Transverse colon (tissue), 4 donors: Measurements from ENCODE around the gene WFS1. TPM values are rescaled to one million over a fixed set of nuclear protein-coding genes. Genes with fewer than 3 reads are reported as not detected.

Experiments
- DNase-seq: peaks from one replicate; pipeline ENCODE4 v3.0.0-alpha.2; 2019
- H3K27ac ChIP-seq, 4 donors: fragments of 200-600 bp; sonication (generic); 2 replicates each; pipeline ENCODE4 v1.5.1; 2016 to 2018; ENCODE audit warnings: inconsistent platforms in 4 of 4
- H3K27me3 ChIP-seq: fragments of 200-600 bp; sonication (generic); 2 replicates; pipeline ENCODE4 v1.5.1; 2017; ENCODE audit warnings: inconsistent platforms
- H3K36me3 ChIP-seq, 4 donors: fragments of 200-600 bp; sonication (generic); 2 replicates each; pipeline ENCODE4 v1.5.1; 2017 to 2019; ENCODE audit warnings: inconsistent platforms in 4 of 4
- H3K4me1 ChIP-seq, 4 donors: fragments of 200-600 bp; sonication (generic); 2 replicates each; pipeline ENCODE4 v1.5.1; 2017 to 2020; ENCODE audit warnings: inconsistent platforms in 4 of 4
- H3K4me3 ChIP-seq, 4 donors: fragments of 200-600 bp; sonication (generic); 1 replicate in 1 of 4; 2 replicates in 3 of 4; pipeline versions ENCODE4 v1.5.1 to v1.6.1; 2017 to 2019; ENCODE audit warnings: inconsistent platforms in 4 of 4
- H3K9me3 ChIP-seq, 2 donors: fragments of 200-600 bp; sonication (generic); 2 replicates each; pipeline ENCODE4 v1.5.1; 2017 to 2019; ENCODE audit warnings: inconsistent platforms in 2 of 2
- EP300 ChIP-seq: sonication (generic); formaldehyde crosslinking; IDR thresholded peaks from one replicate; pipeline ENCODE4 v1.6.1; 2017; ENCODE audit warnings: antibody characterized with exemption, low read depth
- POLR2A ChIP-seq: fragments of 450-650 bp; IDR thresholded peaks from one replicate; pipeline ENCODE4 v1.6.1; 2016; ENCODE audit warnings: antibody characterized with exemption, mild to moderate bottlenecking, moderate library complexity
- POLR2AphosphoS5 ChIP-seq, 3 donors: sonication (generic); formaldehyde crosslinking; IDR thresholded peaks; one replicate each; pipeline ENCODE4 v1.6.1; 2016; ENCODE audit warnings: antibody characterized with exemption in 3 of 3
- WGBS, 2 donors: methylation state at CpG; one replicate each; pipeline ENCODE4 v1.1.5; 2018; ENCODE audit warnings: low coverage in 1 of 2; 5-methylcytosine and 5-hydroxymethylcytosine counted together
- in situ Hi-C, 4 donors: fragments of 200-750 bp; cut with MboI; loops; one replicate each; pipeline versions ENCODE4 v1.15.0 to v1.15.1; 2017; ENCODE audit warnings: low sequenced_read_pairs in 3 of 4, low pct_ligation_motif_present in 1 of 4, low pct_unique_long_range_greater_than_20kb in 1 of 4
- intact Hi-C: fragments of 100-400 bp; cut with DNase I; formaldehyde crosslinking; loops from one replicate; pipeline ENCODE4 v1.15.1; 2023; ENCODE audit warnings: low total_unique reads
- total RNA-seq, 4 donors: library from RNA; depleted of rRNA; stranded (reverse); fragments of >200 nt; gene quantifications; one replicate each; pipeline ENCODE4 v1.1.0, GENCODE V29; 2016
- TF ChIP-seq, protein P1 (sequence below), 5 experiments: fragments of 200-600 bp in 3 of 5; fragments of 450-650 bp in 2 of 5; sonication (generic) in 3 of 5; IDR thresholded peaks; 1 replicate in 2 of 5; 2 replicates in 3 of 5; pipeline ENCODE4 v1.5.1; 2016 to 2017; ENCODE audit warnings: antibody characterized with exemption in 5 of 5, inconsistent platforms in 3 of 5, mild to moderate bottlenecking in 2 of 5, moderate library complexity in 1 of 5

The WFS1 gene
- total RNA-seq, 4 donors from 2014 or later: 11.5 to 23.5 (median 20.8) TPM

GRCh38 chr4:6326312-6327060 is 56.8 kb downstream of the WFS1 start:
- TF ChIP-seq POLR2AphosphoS5 (IDR thresholded peaks at IDR 0.05) (no peak), EP300 (no peak), POLR2A (no peak)
- TF ChIP-seq, protein P1, sequence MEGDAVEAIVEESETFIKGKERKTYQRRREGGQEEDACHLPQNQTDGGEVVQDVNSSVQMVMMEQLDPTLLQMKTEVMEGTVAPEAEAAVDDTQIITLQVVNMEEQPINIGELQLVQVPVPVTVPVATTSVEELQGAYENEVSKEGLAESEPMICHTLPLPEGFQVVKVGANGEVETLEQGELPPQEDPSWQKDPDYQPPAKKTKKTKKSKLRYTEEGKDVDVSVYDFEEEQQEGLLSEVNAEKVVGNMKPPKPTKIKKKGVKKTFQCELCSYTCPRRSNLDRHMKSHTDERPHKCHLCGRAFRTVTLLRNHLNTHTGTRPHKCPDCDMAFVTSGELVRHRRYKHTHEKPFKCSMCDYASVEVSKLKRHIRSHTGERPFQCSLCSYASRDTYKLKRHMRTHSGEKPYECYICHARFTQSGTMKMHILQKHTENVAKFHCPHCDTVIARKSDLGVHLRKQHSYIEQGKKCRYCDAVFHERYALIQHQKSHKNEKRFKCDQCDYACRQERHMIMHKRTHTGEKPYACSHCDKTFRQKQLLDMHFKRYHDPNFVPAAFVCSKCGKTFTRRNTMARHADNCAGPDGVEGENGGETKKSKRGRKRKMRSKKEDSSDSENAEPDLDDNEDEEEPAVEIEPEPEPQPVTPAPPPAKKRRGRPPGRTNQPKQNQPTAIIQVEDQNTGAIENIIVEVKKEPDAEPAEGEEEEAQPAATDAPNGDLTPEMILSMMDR (IDR thresholded peaks at IDR 0.05): no peak
- Histone ChIP-seq H3K9me3 (no peaks in the 10 kb centered on the region), H3K27ac (no peak overlapping the region), H3K27me3 (peaks cover 4% of the 10 kb centered on the region), H3K4me1 (peaks cover 0 to 8% (median 1%) of the 10 kb centered on the region in 4 donors), H3K4me3 (no peak overlapping the region), H3K36me3 (no peaks in the 10 kb centered on the region)
- intact Hi-C loops: loop anchor here (1.0 kb wide), 1 partner anchor 75 kb away; no protein-coding TSS in a partner anchor
- 92 to 100% methylated on average over 2 to 27 of the region's 28 CpGs for WGBS, 2 donors
- in situ Hi-C loops: loop anchor here (5.0 kb wide), 2 partner anchors 69 to 74 kb away; no protein-coding TSS in a partner anchor
- no peak for DNase-seq

GRCh38 chr4:6327220-6327917 is 57.7 kb downstream of the WFS1 start:
- intact Hi-C loops (loop anchor here (1.0 kb wide), 1 partner anchor 76 kb away; no protein-coding TSS in a partner anchor), in situ Hi-C loops (loop anchor here (5.0 kb wide), 2 partner anchors 70 to 75 kb away; no protein-coding TSS in a partner anchor)
- no peak overlapping the region for H3K27ac ChIP-seq
- WGBS, 2 donors: 15% methylated on average over 16 of the region's 21 CpGs; no CpG with 5 or more reads in 1 of the 2 donors
- no peaks in the 10 kb centered on the region for H3K36me3 ChIP-seq
- TF ChIP-seq, protein P1 (IDR thresholded peaks at IDR 0.05): peak; percentile 94 to 97 (median 96)
- TF ChIP-seq EP300: no peak
- DNase-seq: peak; percentile 81
- H3K4me3 ChIP-seq: no peak overlapping the region
- peaks cover 4% of the 10 kb centered on the region for H3K27me3 ChIP-seq
- H3K9me3 ChIP-seq: no peaks in the 10 kb centered on the region
- peaks cover 0 to 8% (median 1%) of the 10 kb centered on the region in 4 donors for H3K4me1 ChIP-seq

DNA sequence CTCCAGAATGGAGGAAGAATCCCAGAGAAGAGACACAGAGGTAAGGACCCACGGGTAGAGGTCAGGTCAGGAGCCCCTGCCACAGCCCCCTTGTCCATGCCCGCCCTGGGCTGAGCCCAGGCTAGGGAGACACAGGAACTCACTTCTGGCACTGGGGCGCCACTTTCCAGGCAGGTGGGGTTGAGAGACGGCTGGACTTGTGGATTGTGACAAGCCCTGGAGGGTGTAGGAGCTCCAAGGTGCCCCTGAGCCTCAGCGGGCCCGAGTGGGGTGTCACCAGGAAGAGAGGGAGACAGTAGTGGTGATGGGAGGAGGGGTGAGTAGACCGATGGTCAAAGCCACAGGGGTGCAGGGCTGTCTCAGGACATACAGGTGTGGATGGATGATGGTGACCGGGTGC is 58.9 kb downstream of the WFS1 start:
- Histone ChIP-seq H3K4me1 (peaks cover 0 to 8% (median 1%) of the 10 kb centered on the region in 4 donors), H3K4me3 (no peak overlapping the region), H3K9me3 (no peaks in the 10 kb centered on the region), H3K36me3 (no peaks in the 10 kb centered on the region), H3K27me3 (peaks cover 4% of the 10 kb centered on the region), H3K27ac (no peak overlapping the region)
- 57% methylated on average over 8 of the region's 8 CpGs; no CpG with 5 or more reads in 1 of the 2 donors for WGBS, 2 donors
- intact Hi-C loops (no loop called here), in situ Hi-C loops (loop anchor here (5.0 kb wide), 2 partner anchors 71 to 76 kb away; no protein-coding TSS in a partner anchor)
- no peak for TF ChIP-seq POLR2AphosphoS5 (IDR thresholded peaks at IDR 0.05)
- TF ChIP-seq, protein P1 (IDR thresholded peaks at IDR 0.05): no peak
- no peak for TF ChIP-seq POLR2A
- no peak for TF ChIP-seq EP300
- no peak for DNase-seq
